T-cell (primary cell): ENCODE data around the gene STK25. TPM values are rescaled to one million over a fixed set of nuclear protein-coding genes. Genes with fewer than 3 reads are reported as not detected.

Experiments
- ATAC-seq, 4 experiments: fragments of 200-7000 bp in 3 of 4; fragments of 150-1000 bp in 1 of 4; cut with Tn5 transposase; replicated peaks in 1 of 4; 1 replicate in 3 of 4; 2 replicates in 1 of 4; pipeline ENCODE4 v1.10.0; 2021; ENCODE audit warnings: moderate library complexity in 3 of 4, mild to moderate bottlenecking in 2 of 4, moderate number of reproducible peaks in 1 of 4
- CTCF ChIA-PET, 2 donors: fragments of 300-600 bp; sonication (Branson Sonifier 250); formaldehyde crosslinking; loops; one replicate each; lab custom pipeline; 2022; ENCODE audit warnings: antibody characterized with exemption in 2 of 2; lab: Charles Lee
- POLR2A ChIA-PET, 2 donors: fragments of 300-600 bp; sonication (Branson Sonifier 250); formaldehyde crosslinking; loops; one replicate each; lab custom pipeline; 2022; ENCODE audit warnings: antibody characterized with exemption in 2 of 2; lab: Charles Lee
- DNase-seq, 35 experiments: peaks; one replicate each; pipeline versions ENCODE4 v3.0.0 to v3.0.0-alpha.2; 2013 to 2023
- H3K27ac ChIP-seq: one replicate; pipeline ENCODE4 v1.5.1; 2013; ENCODE audit warnings: low read length
- H3K27me3 ChIP-seq, 2 experiments: replicated peaks in 1 of 2; 1 replicate in 1 of 2; 2 replicates in 1 of 2; pipeline versions ENCODE4 v1.6.1 to v1.7.0; 2013; ENCODE audit warnings: low read length in 1 of 2, mixed read lengths in 1 of 2; ENCODE audit not compliant: control insufficient read depth in 2 of 2, insufficient read depth in 2 of 2; ENCODE audit errors: extremely low read depth in 1 of 2
- H3K36me3 ChIP-seq, 2 donors: 1 replicate in 1 of 2; 2 replicates in 1 of 2; pipeline versions ENCODE4 v1.6.1 to v1.7.0; 2013; ENCODE audit warnings: low read length in 1 of 2; ENCODE audit not compliant: control insufficient read depth in 2 of 2, insufficient read depth in 1 of 2; ENCODE audit errors: extremely low read depth in 1 of 2
- H3K4me1 ChIP-seq, 2 experiments: 1 replicate in 1 of 2; 2 replicates in 1 of 2; pipeline versions ENCODE4 v1.6.1 to v1.7.0; 2013; ENCODE audit warnings: low read length in 2 of 2, mixed read lengths in 1 of 2; ENCODE audit not compliant: insufficient read depth in 2 of 2, control insufficient read depth in 1 of 2; ENCODE audit errors: extremely low read depth in 1 of 2
- H3K4me3 ChIP-seq, 2 donors: 1 replicate in 1 of 2; 2 replicates in 1 of 2; pipeline versions ENCODE4 v1.5.1 to v1.7.0; 2013; ENCODE audit warnings: mild to moderate bottlenecking in 2 of 2, low read length in 1 of 2, moderate library complexity in 1 of 2; ENCODE audit not compliant: control insufficient read depth in 1 of 2; ENCODE audit errors: extremely low read depth in 1 of 2
- H3K9me3 ChIP-seq: 2 replicates; pipeline ENCODE4 v1.7.0; 2013
- H3K27ac Mint-ChIP-seq, 2 donors: one replicate each; pipeline ENCODE4 v1.8.0; 2020 to 2021; ENCODE audit warnings: mild to moderate bottlenecking in 2 of 2, mixed read lengths in 2 of 2
- H3K27me3 Mint-ChIP-seq, 2 donors: one replicate each; pipeline ENCODE4 v1.8.0; 2021 to 2022; ENCODE audit warnings: mixed read lengths in 2 of 2
- H3K36me3 Mint-ChIP-seq: one replicate; pipeline ENCODE4 v1.8.0; 2021; ENCODE audit warnings: mixed read lengths
- H3K4me1 Mint-ChIP-seq, 3 donors: one replicate each; pipeline ENCODE4 v1.8.0; 2020 to 2022; ENCODE audit warnings: mixed read lengths in 3 of 3, mild to moderate bottlenecking in 1 of 3
- H3K4me3 Mint-ChIP-seq, 3 donors: one replicate each; pipeline ENCODE4 v1.8.0; 2020 to 2022; ENCODE audit warnings: mild to moderate bottlenecking in 3 of 3, mixed read lengths in 3 of 3, moderate library complexity in 3 of 3
- H3K9me3 Mint-ChIP-seq, 3 donors: one replicate each; pipeline ENCODE4 v1.8.0; 2020 to 2022; ENCODE audit warnings: mixed read lengths in 3 of 3
- WGBS: methylation state at CpG from one replicate; pipeline ENCODE4 v1.1.5; 2013; ENCODE audit warnings: missing lambda C conversion rate; ENCODE audit not compliant: insufficient coverage; 5-methylcytosine and 5-hydroxymethylcytosine counted together
- total RNA-seq, 35 experiments: library from RNA in 6 of 35; stranded (reverse) in 6 of 35; fragments of 120-200 nt in 1 of 35; gene quantifications; one replicate each; pipeline versions ENCODE4 v1.2.1 to v1.2.4 and lab custom pipeline; 2013 to 2026

Gene STK25
- total RNA-seq, 5 donors from 2014 or later (not counting 1 experiment from before 2014, with no cell fraction given), result 113 to 199 (median 193) TPM

DNA sequence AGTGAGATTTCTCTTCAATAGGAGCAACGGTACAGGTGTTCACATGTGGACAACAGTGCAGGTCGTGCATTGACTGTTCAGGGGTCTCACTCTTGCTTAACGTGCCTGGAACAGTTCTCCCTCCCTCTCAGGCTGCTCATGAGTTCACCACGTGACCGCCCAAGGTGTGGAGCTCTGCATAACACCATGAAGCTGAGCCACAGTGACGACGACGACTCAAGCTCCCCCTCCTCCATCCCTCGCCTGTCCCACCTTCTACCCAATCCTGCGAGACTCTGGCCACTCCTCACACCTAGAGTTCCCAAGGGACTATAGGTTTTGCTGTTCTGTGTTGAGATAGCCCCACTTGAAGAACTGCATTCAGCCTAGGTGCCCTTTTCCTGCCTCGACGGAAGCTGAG is 42.8 kb downstream of the STK25 start:
- ATAC-seq, result no peak

GRCh38 chr2:241463276-241464135 is 44.9 kb downstream of the STK25 start:
- Histone ChIP-seq H3K4me3 (no peak overlapping the region), H3K9me3 (no peaks in the 10 kb centered on the region), H3K4me1 (no peaks in the 10 kb centered on the region), H3K36me3 (no peaks in the 10 kb centered on the region), H3K27ac (no peak overlapping the region), H3K27me3 (peaks cover 2 to 17% of the 10 kb centered on the region in 2 experiments)
- peaks cover 5% of the 10 kb centered on the region for H3K36me3 Mint-ChIP-seq
- CTCF ChIA-PET, result no interaction called here
- ATAC-seq, result no peak
- POLR2A ChIA-PET, result no interaction called here
- no peak overlapping the region for H3K27ac Mint-ChIP-seq
- H3K4me3 Mint-ChIP-seq, result no peak overlapping the region
- DNase-seq, result no peak
- no peaks in the 10 kb centered on the region for H3K4me1 Mint-ChIP-seq
- no peaks in the 10 kb centered on the region for H3K9me3 Mint-ChIP-seq
- 89% methylated on average over 14 of the region's 18 CpGs for WGBS
- peaks cover 0 to 4% of the 10 kb centered on the region in 2 donors for H3K27me3 Mint-ChIP-seq

More for the DNA sequence above, 42.8 kb downstream of the STK25 start:
- WGBS, result 67% methylated on average over 5 of the region's 12 CpGs
- ChIA-PET CTCF (interaction anchor here in 1 of 2 donors (0.7 kb wide), 1 partner anchor 246 kb away, joined by 4 read pairs; no protein-coding TSS in a partner anchor), POLR2A (no interaction called here)
- Mint-ChIP-seq H3K36me3 (peaks cover 5% of the 10 kb centered on the region), H3K9me3 (no peaks in the 10 kb centered on the region), H3K4me3 (no peak overlapping the region), H3K27ac (no peak overlapping the region), H3K4me1 (peaks cover 3 to 7% (median 6%) of the 10 kb centered on the region in 3 donors), H3K27me3 (peaks cover 0 to 4% of the 10 kb centered on the region in 2 donors)
- Histone ChIP-seq H3K4me1 (no peaks in the 10 kb centered on the region), H3K9me3 (no peaks in the 10 kb centered on the region), H3K27me3 (peaks cover 2 to 15% of the 10 kb centered on the region in 2 experiments), H3K36me3 (no peaks in the 10 kb centered on the region), H3K4me3 (no peak overlapping the region), H3K27ac (no peak overlapping the region)
- no peak for DNase-seq

- peaks cover 2 to 18% of the 10 kb centered on the region in 2 experiments for H3K27me3 ChIP-seq
- ATAC-seq (no peak), DNase-seq (no peak)
- Mint-ChIP-seq H3K4me3 (no peak overlapping the region), H3K27me3 (peaks cover 3 to 6% of the 10 kb centered on the region in 2 donors), H3K4me1 (no peaks in the 10 kb centered on the region), H3K36me3 (peaks cover 5% of the 10 kb centered on the region), H3K9me3 (no peaks in the 10 kb centered on the region), H3K27ac (no peak overlapping the region)
- H3K9me3 ChIP-seq, result no peaks in the 10 kb centered on the region
- no peaks in the 10 kb centered on the region for H3K4me1 ChIP-seq
- no peak overlapping the region for H3K4me3 ChIP-seq
- no peak overlapping the region for H3K27ac ChIP-seq
- POLR2A ChIA-PET, result interaction anchor here in 1 of 2 donors (0.7 kb wide), 1 partner anchor 29 kb away, joined by 3 read pairs; no protein-coding TSS in a partner anchor
- H3K36me3 ChIP-seq, result no peaks in the 10 kb centered on the region
- 88% methylated on average over 14 of the region's 19 CpGs for WGBS
- CTCF ChIA-PET, result no interaction called here
Measured at GRCh38 chr2:241461693-241462677, 46.4 kb downstream of the STK25 start.

DNA sequence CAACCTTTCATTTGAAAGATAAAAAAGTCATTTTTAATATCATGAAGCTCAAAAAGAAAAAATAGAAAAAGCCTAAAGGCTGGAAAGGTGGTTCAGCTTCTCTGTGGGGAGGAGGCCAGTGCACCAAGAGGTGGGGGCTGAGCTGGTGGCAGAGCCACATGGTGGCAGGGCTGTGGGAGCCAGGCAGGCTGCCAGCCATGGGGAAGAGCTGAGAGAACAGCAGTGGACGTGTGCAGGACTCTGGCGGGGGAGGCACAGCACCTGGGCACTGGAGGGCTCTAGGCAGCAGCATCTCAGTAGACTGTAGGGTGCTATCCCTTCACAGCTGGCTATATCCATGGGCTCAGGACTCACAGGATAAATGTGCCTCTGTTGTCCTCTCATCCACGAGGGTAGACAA is 47.8 kb downstream of the STK25 start:
- H3K9me3 Mint-ChIP-seq, result no peaks in the 10 kb centered on the region
- no peaks in the 10 kb centered on the region for H3K4me1 Mint-ChIP-seq
- POLR2A ChIA-PET, result no interaction called here
- Histone ChIP-seq H3K9me3 (no peaks in the 10 kb centered on the region), H3K4me1 (no peaks in the 10 kb centered on the region), H3K27me3 (peaks cover under 1 to 23% of the 10 kb centered on the region in 2 experiments), H3K36me3 (no peaks in the 10 kb centered on the region), H3K27ac (no peak overlapping the region), H3K4me3 (no peak overlapping the region)
- ATAC-seq (no peak), DNase-seq (no peak)
- no peak overlapping the region for H3K4me3 Mint-ChIP-seq
- H3K27me3 Mint-ChIP-seq, result peaks cover 8 to 11% of the 10 kb centered on the region in 2 donors
- no peak overlapping the region for H3K27ac Mint-ChIP-seq
- CTCF ChIA-PET, result no interaction called here
- WGBS, result 65% methylated on average over 3 of the region's 3 CpGs
- peaks cover 5% of the 10 kb centered on the region for H3K36me3 Mint-ChIP-seq

DNA sequence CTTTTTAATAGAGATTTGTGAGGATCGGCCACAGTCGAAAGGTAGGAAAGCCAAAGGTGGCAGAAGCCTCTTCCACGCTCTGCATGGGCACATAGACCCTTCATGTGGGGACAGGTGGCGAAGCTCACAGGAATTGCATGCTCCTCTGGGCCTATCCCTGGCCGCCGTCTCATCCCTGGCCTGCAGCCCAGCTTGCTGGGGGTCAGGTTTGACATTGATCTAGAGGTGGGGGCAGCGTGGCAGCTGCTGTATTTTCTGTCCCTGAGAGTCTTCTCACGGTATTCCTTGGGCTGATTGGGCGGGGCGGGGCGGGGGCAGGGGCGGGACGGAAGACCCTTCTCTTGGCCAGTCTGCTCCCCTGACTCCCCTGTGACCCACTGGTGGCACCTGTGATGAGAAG is 48.9 kb downstream of the STK25 start:
- H3K4me3 ChIP-seq, result no peak overlapping the region
- H3K9me3 Mint-ChIP-seq, result no peaks in the 10 kb centered on the region
- H3K4me1 ChIP-seq, result no peaks in the 10 kb centered on the region
- WGBS, result 91% methylated on average over 8 of the region's 13 CpGs
- H3K27me3 ChIP-seq, result peaks cover 2 to 23% of the 10 kb centered on the region in 2 experiments
- no peak overlapping the region for H3K27ac ChIP-seq
- H3K9me3 ChIP-seq, result no peaks in the 10 kb centered on the region
- H3K36me3 ChIP-seq, result no peaks in the 10 kb centered on the region
- ChIA-PET CTCF (no interaction called here), POLR2A (no interaction called here)
- H3K27ac Mint-ChIP-seq, result no peak overlapping the region
- H3K4me1 Mint-ChIP-seq, result no peaks in the 10 kb centered on the region
- DNase-seq, result no peak
- H3K36me3 Mint-ChIP-seq, result no peaks in the 10 kb centered on the region
- peaks cover 8 to 15% of the 10 kb centered on the region in 2 donors for H3K27me3 Mint-ChIP-seq
- ATAC-seq, result no peak
- no peak overlapping the region for H3K4me3 Mint-ChIP-seq

- Histone ChIP-seq H3K27ac (no peak overlapping the region), H3K9me3 (no peaks in the 10 kb centered on the region), H3K4me3 (no peak overlapping the region), H3K36me3 (no peaks in the 10 kb centered on the region), H3K4me1 (no peaks in the 10 kb centered on the region), H3K27me3 (peaks cover 2 to 27% of the 10 kb centered on the region in 2 experiments)
- ChIA-PET POLR2A (no interaction called here), CTCF (no interaction called here)
- ATAC-seq (no peak), DNase-seq (no peak)
- Mint-ChIP-seq H3K27me3 (peaks cover 13 to 21% of the 10 kb centered on the region in 2 donors), H3K4me3 (no peak overlapping the region), H3K4me1 (no peaks in the 10 kb centered on the region), H3K36me3 (no peaks in the 10 kb centered on the region), H3K9me3 (no peaks in the 10 kb centered on the region), H3K27ac (no peak overlapping the region)
- 87% methylated on average over 4 of the region's 5 CpGs for WGBS
Measured at GRCh38 chr2:241458687-241459086, 49.7 kb downstream of the STK25 start.
